Measurements from ENCODE around the gene BEST1. TPM values are rescaled to one million over a fixed set of nuclear protein-coding genes. Genes with fewer than 3 reads are reported as not detected.

BEST1 gene
- polyA plus RNA-seq, 2 of the 4 experiments (the other 2 are of a cell fraction), result 1.2 to 1.9 TPM

- POLR2A ChIA-PET, result interaction anchor here (0.7 to 2.8 kb wide), 4 partner anchors 13 to 45 kb away, joined by 3 to 16 read pairs (median 6); partner anchors contain the start of gene FTH1
- Histone ChIP-seq H3K27ac (peak overlapping the region; percentile 88 to 90), H3K4me3 (no peak overlapping the region), H3K9me3 (no peaks in the 10 kb centered on the region), H3K4me1 (peaks cover 43% of the 10 kb centered on the region), H3K4me2 (peak overlapping the region; percentile 80)
- ATAC-seq, result peak; percentile 68 to 75
- CTCF ChIA-PET, result interaction anchor here (0.7 to 1.5 kb wide), 4 partner anchors 40 to 215 kb away, joined by 3 to 5 read pairs (median 4); no protein-coding TSS in a partner anchor
- DNase-seq (ENCODE audit: low read depth in 1 of 2, low spot score in 1 of 2), result peak; percentile 36 to 79
- 43% methylated on average over 3 of the region's 3 CpGs for whole genome bisulfite sequencing (ENCODE audit: missing lambda C conversion rate)
- peak; percentile 42; the same call in 1 of the 2 replicates for TF ChIP-seq JUNB (IDR thresholded peaks at IDR 0.05)
- TF ChIP-seq EP300 (IDR thresholded peaks at IDR 0.05), result peak; percentile 25 to 53; a peak in 1 of 5 replicates
- TF ChIP-seq ATOH8 (CRISPR knock-in tag; IDR thresholded peaks at IDR 0.05; ENCODE audit: low read depth), result no peak
- TF ChIP-seq NFE2L2 (conservative IDR thresholded peaks at IDR 0.05; ENCODE audit: low read length), result peak; percentile 11; the same call in 1 of the 2 replicates
- TF ChIP-seq BHLHE40 (IDR thresholded peaks at IDR 0.05; ENCODE audit: low read depth, low read length), result no peak
- TF ChIP-seq, protein P1, sequence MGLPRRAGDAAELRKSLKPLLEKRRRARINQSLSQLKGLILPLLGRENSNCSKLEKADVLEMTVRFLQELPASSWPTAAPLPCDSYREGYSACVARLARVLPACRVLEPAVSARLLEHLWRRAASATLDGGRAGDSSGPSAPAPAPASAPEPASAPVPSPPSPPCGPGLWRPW (IDR thresholded peaks at IDR 0.05), result 0 out of 2 replicates have a peak, but pooled peaks have one; percentile 28
- no peak for TF ChIP-seq MYC (IDR thresholded peaks at IDR 0.05; ENCODE audit: borderline replicate concordance, low read length)
- TF ChIP-seq NPAS2 (CRISPR knock-in tag; IDR thresholded peaks at IDR 0.05; ENCODE audit: borderline replicate concordance), result no peak
- TF ChIP-seq PHF8 (IDR thresholded peaks at IDR 0.05; ENCODE audit: borderline replicate concordance, low read depth), result no peak
- TF ChIP-seq MAFK (IDR thresholded peaks at IDR 0.05; ENCODE audit: partially characterized antibody), result peak; percentile 36
- no peak for TF ChIP-seq SMC3 (IDR thresholded peaks at IDR 0.05)
- no peak for TF ChIP-seq RARB (CRISPR knock-in tag; IDR thresholded peaks at IDR 0.05)
- TF ChIP-seq HOXB5 (CRISPR knock-in tag; IDR thresholded peaks at IDR 0.05), result 0 out of 2 replicates have a peak, but pooled peaks have one; percentile 28
- TF ChIP-seq GATA3 (IDR thresholded peaks at IDR 0.05; ENCODE audit: borderline replicate concordance), result peak; percentile 48; the same call in 1 of the 2 replicates
- 0 out of 2 replicates have a peak, but pooled peaks have one; percentile 28 for TF ChIP-seq FOSL2 (IDR thresholded peaks at IDR 0.05)
- peak; percentile 49 for TF ChIP-seq FOSL2 (CRISPR knock-in tag; IDR thresholded peaks at IDR 0.05)
- 0 out of 4 replicates have a peak, but pooled peaks of 1 of the 2 experiments have one; percentile 9 for TF ChIP-seq CEBPB (IDR thresholded peaks at IDR 0.05)
- TF ChIP-seq JUN (IDR thresholded peaks at IDR 0.05), result peak in 1 of 2 experiments; percentile 25; a peak in 1 of 5 replicates
- FAIRE-seq, result no peak
Measured at GRCh38 chr11:62012451-62012831, 62.3 kb downstream of the BEST1 start.

GRCh38 chr11:62012832-62013461 is 62.8 kb downstream of the BEST1 start:
- CTCF ChIA-PET, result interaction anchor here (0.7 to 1.5 kb wide), 7 partner anchors 12 to 216 kb away, joined by 3 to 5 read pairs (median 3); no protein-coding TSS in a partner anchor
- no peaks in the 10 kb centered on the region for H3K9me3 ChIP-seq
- peak; percentile 41 to 60 for DNase-seq (ENCODE audit: low read depth in 1 of 2, low spot score in 1 of 2)
- no peak for FAIRE-seq
- POLR2A ChIA-PET, result interaction anchor here (0.7 to 2.8 kb wide), 6 partner anchors 12 to 49 kb away, joined by 3 to 16 read pairs (median 6); partner anchors contain the start of gene FTH1
- peaks cover 48% of the 10 kb centered on the region for H3K4me1 ChIP-seq
- peak overlapping the region; percentile 80 for H3K4me2 ChIP-seq
- peak; percentile 80 to 89 for ATAC-seq
- H3K4me3 ChIP-seq, result peak overlapping the region; percentile 19; the same call in 1 of the 3 replicates
- 20% methylated on average over 5 of the region's 5 CpGs for WGBS (ENCODE audit: missing lambda C conversion rate)
- no peak for TF ChIP-seq ZC3H11A (IDR thresholded peaks at IDR 0.05)
- TF ChIP-seq, protein P2, sequence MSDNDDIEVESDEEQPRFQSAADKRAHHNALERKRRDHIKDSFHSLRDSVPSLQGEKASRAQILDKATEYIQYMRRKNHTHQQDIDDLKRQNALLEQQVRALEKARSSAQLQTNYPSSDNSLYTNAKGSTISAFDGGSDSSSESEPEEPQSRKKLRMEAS (IDR thresholded peaks at IDR 0.05), result peak; percentile 44
- no peak for TF ChIP-seq TFCP2L1 (CRISPR knock-in tag; IDR thresholded peaks at IDR 0.05)
- TF ChIP-seq CHD2 (IDR thresholded peaks at IDR 0.05; ENCODE audit: low read length, partially characterized antibody), result no peak
- no peak for TF ChIP-seq RFX5 (IDR thresholded peaks at IDR 0.05)
- TF ChIP-seq ZFP36 (IDR thresholded peaks at IDR 0.05; ENCODE audit: borderline replicate concordance, partially characterized antibody), result no peak
- TF ChIP-seq JUN (IDR thresholded peaks at IDR 0.05), result peak in 1 of 2 experiments; percentile 8; a peak in 1 of 5 replicates
- peak; percentile 19; the same call in 1 of the 2 replicates for TF ChIP-seq JUNB (IDR thresholded peaks at IDR 0.05)
- TF ChIP-seq FOSL2 (IDR thresholded peaks at IDR 0.05), result no peak
- 0 out of 2 replicates have a peak, but pooled peaks have one; percentile 2 for TF ChIP-seq FOSL2 (CRISPR knock-in tag; IDR thresholded peaks at IDR 0.05)
- no peak for TF ChIP-seq NFE2L2 (conservative IDR thresholded peaks at IDR 0.05; ENCODE audit: low read length)
- peak overlapping the region; percentile 88 to 90 for H3K27ac ChIP-seq

Small RNA genes within 50 kb of the gene (small RNA-seq; reads per million reads assigned to genes)
- gene RNU6-1243P, result 0 reads per million in 6 experiments

Other genes starting within 250 kb of the BEST1 start
- 14.7 and 28.4 TPM in 2 replicates for gene MYRF, start 197.7 kb upstream of the BEST1 start, polyA plus RNA-seq (2011; rRNA removed)
- gene MYRF, start 197.7 kb upstream of the BEST1 start, polyA plus RNA-seq (2017; fragmentation: RNase III; extraction: RNeasy Plus Mini Kit Qiagen cat#74134 plus additional on column Dnase treatment), result 19.2 to 22.3 TPM (median 21.2 TPM) in 3 replicates
- 280 and 375 TPM in 2 replicates for gene TMEM258, start 157.8 kb upstream of the BEST1 start, polyA plus RNA-seq (2011; rRNA removed)
- gene TMEM258, start 157.8 kb upstream of the BEST1 start, polyA plus RNA-seq (2017; fragmentation: RNase III; extraction: RNeasy Plus Mini Kit Qiagen cat#74134 plus additional on column Dnase treatment), result 232 to 262 TPM (median 257 TPM) in 3 replicates
- 36.3 and 38.4 TPM in 2 replicates for gene FEN1, start 157.4 kb upstream of the BEST1 start, polyA plus RNA-seq (2011; rRNA removed)
- gene FEN1, start 157.4 kb upstream of the BEST1 start, polyA plus RNA-seq (2017; fragmentation: RNase III; extraction: RNeasy Plus Mini Kit Qiagen cat#74134 plus additional on column Dnase treatment), result 99.7 to 105 TPM (median 104 TPM) in 3 replicates
- 163 and 175 TPM in 2 replicates for gene FADS1, start 133.3 kb upstream of the BEST1 start, polyA plus RNA-seq (2011; rRNA removed)
- 121 to 205 TPM (median 189 TPM) in 3 replicates for gene FADS1, start 133.3 kb upstream of the BEST1 start, polyA plus RNA-seq (2017; fragmentation: RNase III; extraction: RNeasy Plus Mini Kit Qiagen cat#74134 plus additional on column Dnase treatment)
- gene FADS2, start 122.1 kb upstream of the BEST1 start, polyA plus RNA-seq (2011; rRNA removed), result 215 and 278 TPM in 2 replicates
- gene FADS2, start 122.1 kb upstream of the BEST1 start, polyA plus RNA-seq (2017; fragmentation: RNase III; extraction: RNeasy Plus Mini Kit Qiagen cat#74134 plus additional on column Dnase treatment), result 184 to 391 TPM (median 352 TPM) in 3 replicates
- 17.5 and 22.3 TPM in 2 replicates for gene FADS3, start 58.8 kb upstream of the BEST1 start, polyA plus RNA-seq (2011; rRNA removed)
- 36.3 to 43.5 TPM (median 42.9 TPM) in 3 replicates for gene FADS3, start 58.8 kb upstream of the BEST1 start, polyA plus RNA-seq (2017; fragmentation: RNase III; extraction: RNeasy Plus Mini Kit Qiagen cat#74134 plus additional on column Dnase treatment)
- 3.8 and 5.8 TPM in 2 replicates for gene RAB3IL1, start 32.8 kb upstream of the BEST1 start, polyA plus RNA-seq (2011; rRNA removed)
- 5.0 to 6.6 TPM (median 6.2 TPM) in 3 replicates for gene RAB3IL1, start 32.8 kb upstream of the BEST1 start, polyA plus RNA-seq (2017; fragmentation: RNase III; extraction: RNeasy Plus Mini Kit Qiagen cat#74134 plus additional on column Dnase treatment)
- 2,791 and 4,959 TPM in 2 replicates for gene FTH1, start 17.3 kb downstream of the BEST1 start, polyA plus RNA-seq (2011; rRNA removed)
- 12,354 to 13,747 TPM (median 12,799 TPM) in 3 replicates for gene FTH1, start 17.3 kb downstream of the BEST1 start, polyA plus RNA-seq (2017; fragmentation: RNase III; extraction: RNeasy Plus Mini Kit Qiagen cat#74134 plus additional on column Dnase treatment)
- gene INCENP, start 173.7 kb downstream of the BEST1 start, polyA plus RNA-seq (2011; rRNA removed), result 29.5 and 35.8 TPM in 2 replicates
- gene INCENP, start 173.7 kb downstream of the BEST1 start, polyA plus RNA-seq (2017; fragmentation: RNase III; extraction: RNeasy Plus Mini Kit Qiagen cat#74134 plus additional on column Dnase treatment), result 50.9 to 55.8 TPM (median 52.2 TPM) in 3 replicates
- not detected in 2 replicates for gene SCGB1D1, start 239.9 kb downstream of the BEST1 start, polyA plus RNA-seq (2011; rRNA removed)
- not detected in 3 replicates for gene SCGB1D1, start 239.9 kb downstream of the BEST1 start, polyA plus RNA-seq (2017; fragmentation: RNase III; extraction: RNeasy Plus Mini Kit Qiagen cat#74134 plus additional on column Dnase treatment)

All from A549 (cell line).